ENCODE data around the gene MISP.

DNA sequence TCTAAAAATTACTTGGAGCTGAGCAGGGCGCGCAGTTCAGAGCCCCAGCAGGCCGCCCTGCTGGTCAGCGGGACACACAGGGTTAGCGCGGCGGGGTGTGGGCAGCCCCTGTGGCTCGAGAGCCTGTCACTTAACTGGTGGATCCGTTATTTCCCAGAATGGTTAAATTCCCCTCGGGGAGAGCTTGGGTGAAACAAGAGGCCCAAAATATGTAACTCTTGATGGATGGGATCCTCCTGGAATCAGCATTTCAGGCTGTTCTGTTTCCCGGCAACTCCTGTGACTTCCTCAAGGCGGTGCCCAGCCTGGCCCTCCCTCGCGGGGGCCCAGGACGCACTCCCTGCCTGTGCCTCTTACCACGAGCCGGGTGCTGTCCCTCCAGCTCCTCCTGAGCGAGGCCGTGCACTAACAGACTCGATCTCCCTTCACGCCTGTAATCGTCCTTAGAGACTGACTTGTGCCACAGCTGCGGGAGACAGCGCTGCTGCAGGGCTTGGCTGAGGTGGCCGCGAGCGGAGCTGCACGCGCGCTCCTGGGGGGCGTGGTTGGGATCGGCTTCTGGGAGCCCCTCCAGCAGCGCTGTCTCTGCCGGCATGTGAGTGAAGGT is 56.0 kb downstream of the MISP start:
- TF ChIP-seq, protein P1, sequence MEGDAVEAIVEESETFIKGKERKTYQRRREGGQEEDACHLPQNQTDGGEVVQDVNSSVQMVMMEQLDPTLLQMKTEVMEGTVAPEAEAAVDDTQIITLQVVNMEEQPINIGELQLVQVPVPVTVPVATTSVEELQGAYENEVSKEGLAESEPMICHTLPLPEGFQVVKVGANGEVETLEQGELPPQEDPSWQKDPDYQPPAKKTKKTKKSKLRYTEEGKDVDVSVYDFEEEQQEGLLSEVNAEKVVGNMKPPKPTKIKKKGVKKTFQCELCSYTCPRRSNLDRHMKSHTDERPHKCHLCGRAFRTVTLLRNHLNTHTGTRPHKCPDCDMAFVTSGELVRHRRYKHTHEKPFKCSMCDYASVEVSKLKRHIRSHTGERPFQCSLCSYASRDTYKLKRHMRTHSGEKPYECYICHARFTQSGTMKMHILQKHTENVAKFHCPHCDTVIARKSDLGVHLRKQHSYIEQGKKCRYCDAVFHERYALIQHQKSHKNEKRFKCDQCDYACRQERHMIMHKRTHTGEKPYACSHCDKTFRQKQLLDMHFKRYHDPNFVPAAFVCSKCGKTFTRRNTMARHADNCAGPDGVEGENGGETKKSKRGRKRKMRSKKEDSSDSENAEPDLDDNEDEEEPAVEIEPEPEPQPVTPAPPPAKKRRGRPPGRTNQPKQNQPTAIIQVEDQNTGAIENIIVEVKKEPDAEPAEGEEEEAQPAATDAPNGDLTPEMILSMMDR (IDR thresholded peaks at IDR 0.05): no peak
- no peak for TF ChIP-seq EZH2 (IDR thresholded peaks at IDR 0.05; ENCODE audit: borderline replicate concordance, insufficient read depth, low read depth, low read length, poor library complexity, severe bottlenecking)
